ENCODE results near the gene POLR3F. TPM values are rescaled to one million over a fixed set of nuclear protein-coding genes. Genes with fewer than 3 reads are reported as not detected.
"Not testable (repeated sequence)": the region's sequence is repeated elsewhere in the genome, so short reads cannot be mapped to it uniquely, and the experiment has no call there.

POLR3F gene
- total and polyA plus RNA-seq, 4 donors = 6.5 to 13.3 (median 7.5) TPM

GRCh38 chr20:18523066-18523465 lies 55.9 kb downstream of the POLR3F start:
- Histone ChIP-seq H3K27ac (ENCODE audit: low read depth in 1 of 2, low read length in 1 of 2) (no peak overlapping the region), H3K4me3 (no peak overlapping the region), H3K36me3 (ENCODE audit: control insufficient read depth in 4 of 4, insufficient read depth in 4 of 4, low read length in 4 of 4) (peaks cover 13 to 35% (median 27%) of the 10 kb centered on the region in 4 donors), H3K9ac (ENCODE audit: insufficient read depth in 1 of 2, low read length in 2 of 2) (no peak overlapping the region), H3K27me3 (ENCODE audit: control insufficient read depth in 3 of 3, insufficient read depth in 3 of 3, low read length in 2 of 3) (no peaks in the 10 kb centered on the region), H3K9me3 (ENCODE audit: control insufficient read depth in 4 of 4, insufficient read depth in 3 of 4, low read length in 3 of 4) (no peaks in the 10 kb centered on the region), H3K4me1 (ENCODE audit: control insufficient read depth in 5 of 5, insufficient read depth in 5 of 5, low read length in 5 of 5) (no peaks in the 10 kb centered on the region)
- no peak for TF ChIP-seq CTCF (IDR thresholded peaks at IDR 0.05; ENCODE audit: control extremely low read depth, extremely low read depth)
- 82 to 95% methylated on average over 2 of the region's 2 CpGs for WGBS, 2 donors
- DNase-seq (no peak), ATAC-seq (ENCODE audit: insufficient read depth, low FRiP score) (no peak)

GRCh38 chr20:18524646-18525045 lies 57.5 kb downstream of the POLR3F start:
- Histone ChIP-seq H3K9ac (ENCODE audit: insufficient read depth in 1 of 2, low read length in 2 of 2) (no peak overlapping the region), H3K36me3 (ENCODE audit: control insufficient read depth in 4 of 4, insufficient read depth in 4 of 4, low read length in 4 of 4) (peaks cover 28 to 48% (median 40%) of the 10 kb centered on the region in 4 donors), H3K9me3 (ENCODE audit: control insufficient read depth in 4 of 4, insufficient read depth in 3 of 4, low read length in 3 of 4) (no peaks in the 10 kb centered on the region), H3K4me1 (ENCODE audit: control insufficient read depth in 5 of 5, insufficient read depth in 5 of 5, low read length in 5 of 5) (no peaks in the 10 kb centered on the region), H3K4me3 (no peak overlapping the region), H3K27me3 (ENCODE audit: control insufficient read depth in 3 of 3, insufficient read depth in 3 of 3, low read length in 2 of 3) (no peaks in the 10 kb centered on the region), H3K27ac (ENCODE audit: low read depth in 1 of 2, low read length in 1 of 2) (no peak overlapping the region)
- ATAC-seq (ENCODE audit: insufficient read depth, low FRiP score) (no peak), DNase-seq (no peak)
- TF ChIP-seq CTCF (IDR thresholded peaks at IDR 0.05; ENCODE audit: control extremely low read depth, extremely low read depth) = no peak
- WGBS, 2 donors = 93 to 95% methylated on average over 1 of the region's 1 CpG

- not testable (repeated sequence) for H3K9ac ChIP-seq (ENCODE audit: insufficient read depth in 1 of 2, low read length in 2 of 2); DNase-seq; H3K9me3 ChIP-seq (ENCODE audit: control insufficient read depth in 4 of 4, insufficient read depth in 3 of 4, low read length in 3 of 4); H3K4me3 ChIP-seq; H3K27ac ChIP-seq (ENCODE audit: low read depth in 1 of 2, low read length in 1 of 2); H3K4me1 ChIP-seq (ENCODE audit: control insufficient read depth in 5 of 5, insufficient read depth in 5 of 5, low read length in 5 of 5); ATAC-seq (ENCODE audit: insufficient read depth, low FRiP score); H3K27me3 ChIP-seq (ENCODE audit: control insufficient read depth in 3 of 3, insufficient read depth in 3 of 3, low read length in 2 of 3)
- H3K36me3 ChIP-seq (ENCODE audit: control insufficient read depth in 4 of 4, insufficient read depth in 4 of 4, low read length in 4 of 4) = peaks cover 38 to 57% (median 51%) of the 10 kb centered on the region in 4 donors
- 83 to 85% methylated on average over 14 of the region's 14 CpGs for WGBS, 2 donors
Measured at GRCh38 chr20:18526761-18527160, 59.6 kb downstream of the POLR3F start.

- WGBS, 2 donors = 94 to 97% methylated on average over 2 of the region's 2 CpGs
- DNase-seq (no peak), ATAC-seq (ENCODE audit: insufficient read depth, low FRiP score) (no peak)
- no peak overlapping the region for H3K27ac ChIP-seq (ENCODE audit: low read depth in 1 of 2, low read length in 1 of 2)
- H3K27me3 ChIP-seq (ENCODE audit: control insufficient read depth in 3 of 3, insufficient read depth in 3 of 3, low read length in 2 of 3) = no peaks in the 10 kb centered on the region
- no peak overlapping the region for H3K4me3 ChIP-seq
- H3K36me3 ChIP-seq (ENCODE audit: control insufficient read depth in 4 of 4, insufficient read depth in 4 of 4, low read length in 4 of 4) = peaks cover 43 to 58% (median 54%) of the 10 kb centered on the region in 4 donors
- TF ChIP-seq CTCF (IDR thresholded peaks at IDR 0.05; ENCODE audit: control extremely low read depth, extremely low read depth) = no peak
- H3K9me3 ChIP-seq (ENCODE audit: control insufficient read depth in 4 of 4, insufficient read depth in 3 of 4, low read length in 3 of 4) = no peaks in the 10 kb centered on the region
- no peak overlapping the region for H3K9ac ChIP-seq (ENCODE audit: insufficient read depth in 1 of 2, low read length in 2 of 2)
- H3K4me1 ChIP-seq (ENCODE audit: control insufficient read depth in 5 of 5, insufficient read depth in 5 of 5, low read length in 5 of 5) = no peaks in the 10 kb centered on the region
Measured at GRCh38 chr20:18527339-18527738, 60.1 kb downstream of the POLR3F start.
